Liver (tissue), 9 donors: ENCODE data around the gene TCFL5. TPM values are rescaled to one million over a fixed set of nuclear protein-coding genes. Genes with fewer than 3 reads are reported as not detected.

Source experiments
- DNase-seq: peaks from one replicate; pipeline ENCODE4 v3.0.0-alpha.2; 2017; ENCODE audit warnings: low spot score
- H3K27ac ChIP-seq, 2 donors: one replicate each; pipeline ENCODE4 v1.7.0; 2013; ENCODE audit warnings: inconsistent platforms in 2 of 2, low read length in 2 of 2, control low read depth in 1 of 2, low read depth in 1 of 2, mild to moderate bottlenecking in 1 of 2
- H3K27me3 ChIP-seq, 4 donors: one replicate each; pipeline versions ENCODE4 v1.6.1 to v1.7.0; 2013; ENCODE audit warnings: low read length in 3 of 4, inconsistent platforms in 1 of 4, mild to moderate bottlenecking in 1 of 4, moderate library complexity in 1 of 4; ENCODE audit not compliant: control insufficient read depth in 4 of 4, insufficient read depth in 4 of 4
- H3K36me3 ChIP-seq, 4 donors: one replicate each; pipeline versions ENCODE4 v1.6.1 to v1.7.0; 2013; ENCODE audit warnings: low read length in 3 of 4, mild to moderate bottlenecking in 3 of 4, low read depth in 1 of 4, moderate library complexity in 1 of 4; ENCODE audit not compliant: control insufficient read depth in 4 of 4, insufficient read depth in 3 of 4
- H3K4me1 ChIP-seq, 4 donors: one replicate each; pipeline versions ENCODE4 v1.6.1 to v1.7.0; 2013; ENCODE audit warnings: low read length in 3 of 4, mild to moderate bottlenecking in 3 of 4, moderate library complexity in 1 of 4; ENCODE audit not compliant: control insufficient read depth in 4 of 4, insufficient read depth in 4 of 4
- H3K4me3 ChIP-seq, 3 donors: one replicate each; pipeline versions ENCODE4 v1.6.1 to v1.7.0; 2013; ENCODE audit warnings: low read length in 3 of 3, control low read depth in 1 of 3, low read depth in 1 of 3, mild to moderate bottlenecking in 1 of 3
- H3K9ac ChIP-seq, 2 donors: one replicate each; pipeline ENCODE4 v1.7.0; 2013; ENCODE audit warnings: low read length in 2 of 2, mild to moderate bottlenecking in 2 of 2, moderate library complexity in 2 of 2, control low read depth in 1 of 2, low read depth in 1 of 2
- H3K9me3 ChIP-seq, 4 donors: one replicate each; pipeline versions ENCODE4 v1.6.1 to v1.7.0; 2013; ENCODE audit warnings: low read length in 3 of 4; ENCODE audit not compliant: control insufficient read depth in 4 of 4
- EGR1 ChIP-seq, 2 donors: IDR thresholded peaks; 2 replicates each; pipeline ENCODE4 v1.6.1; 2016 to 2018; ENCODE audit warnings: antibody characterized with exemption in 2 of 2, low read depth in 2 of 2
- FOXA1 ChIP-seq: IDR thresholded peaks from 2 replicates; pipeline ENCODE4 v1.6.1; 2016; ENCODE audit warnings: antibody characterized with exemption
- FOXA2 ChIP-seq: IDR thresholded peaks from 2 replicates; pipeline ENCODE4 v1.6.1; 2016; ENCODE audit warnings: antibody characterized with exemption
- GABPA ChIP-seq, 2 donors: IDR thresholded peaks in 1 of 2; conservative IDR thresholded peaks in 1 of 2; 2 replicates each; pipeline ENCODE4 v1.6.1; 2016; ENCODE audit warnings: antibody characterized with exemption in 2 of 2, mild to moderate bottlenecking in 1 of 2, moderate library complexity in 1 of 2
- HNF4A ChIP-seq, 2 donors: conservative IDR thresholded peaks; 2 replicates each; pipeline ENCODE4 v1.6.1; 2016; ENCODE audit warnings: antibody characterized with exemption in 2 of 2, mild to moderate bottlenecking in 2 of 2
- HNF4G ChIP-seq: IDR thresholded peaks from 2 replicates; pipeline ENCODE4 v1.6.1; 2016; ENCODE audit warnings: antibody characterized with exemption
- JUND ChIP-seq, 2 donors: IDR thresholded peaks; 2 replicates each; pipeline ENCODE4 v1.6.1; 2016; ENCODE audit warnings: antibody characterized with exemption in 2 of 2
- MAX ChIP-seq: IDR thresholded peaks from 2 replicates; pipeline ENCODE4 v1.6.1; 2016; ENCODE audit warnings: antibody characterized with exemption
- NR2F2 ChIP-seq: IDR thresholded peaks from 2 replicates; pipeline ENCODE4 v1.6.1; 2016; ENCODE audit warnings: antibody characterized with exemption
- RAD21 ChIP-seq, 2 donors: IDR thresholded peaks; 2 replicates each; pipeline ENCODE4 v1.6.1; 2016; ENCODE audit warnings: antibody characterized with exemption in 2 of 2, mild to moderate bottlenecking in 2 of 2
- REST ChIP-seq: IDR thresholded peaks from 2 replicates; pipeline ENCODE4 v1.6.1; 2016; ENCODE audit warnings: antibody characterized with exemption, mild to moderate bottlenecking
- RXRA ChIP-seq, 2 donors: IDR thresholded peaks; 2 replicates each; pipeline ENCODE4 v1.6.1; 2017 to 2018; ENCODE audit warnings: antibody characterized with exemption in 2 of 2, mild to moderate bottlenecking in 1 of 2
- SP1 ChIP-seq: IDR thresholded peaks from 2 replicates; pipeline ENCODE4 v1.6.1; 2018; ENCODE audit warnings: antibody characterized with exemption, mild to moderate bottlenecking
- TAF1 ChIP-seq: conservative IDR thresholded peaks from 2 replicates; pipeline ENCODE4 v1.6.1; 2016; ENCODE audit warnings: antibody characterized with exemption, mild to moderate bottlenecking
- YY1 ChIP-seq: IDR thresholded peaks from 2 replicates; pipeline ENCODE4 v1.6.1; 2016; ENCODE audit warnings: antibody characterized with exemption, mild to moderate bottlenecking
- WGBS: extraction: QIAGEN DNeasy Blood & Tissue Kit; methylation state at CpG from one replicate; pipeline ENCODE4 v1.1.7; 2013; 5-methylcytosine and 5-hydroxymethylcytosine counted together
- polyA plus RNA-seq, 2 donors: library from polyadenylated mRNA; stranded (reverse) in 1 of 2; unstranded in 1 of 2; fragments of 200-250 nt in 1 of 2; fragments of >200 nt in 1 of 2; fragmentation: Nextera tagmentation in 1 of 2; extraction: Ambion mirVana in 1 of 2; gene quantifications; one replicate each; pipeline versions ENCODE4 v1.2.1 to v1.2.3, GENCODE V29; 2013 to 2015
- total RNA-seq, 2 donors: library from RNA; depleted of rRNA; stranded (reverse); fragments of >200 nt; gene quantifications; one replicate each; pipeline ENCODE4 v1.2.3, GENCODE V29; 2014
- TF ChIP-seq, protein P1 (sequence below): IDR thresholded peaks from 2 replicates; pipeline ENCODE4 v1.6.1; 2016; ENCODE audit warnings: antibody characterized with exemption
- TF ChIP-seq, protein P2 (sequence below): fragments of 150-350 bp; IDR thresholded peaks from 2 replicates; pipeline ENCODE4 v1.5.1; 2017; ENCODE audit warnings: improper control_type of control experiment, low read depth, low read length; ENCODE audit not compliant: missing input control
- TF ChIP-seq, protein P3 (sequence below): IDR thresholded peaks from 2 replicates; pipeline ENCODE4 v1.6.1; 2016; ENCODE audit warnings: antibody characterized with exemption
- donor health status: healthy.
- donor health status: healthy.
- donor health status: healthy.
- donor health status: healthy.
- donor health status: healthy.

Gene TCFL5
- total and polyA plus RNA-seq, 4 donors = 0.79 to 3.8 (median 2.2) TPM

- peak; percentile 68 for DNase-seq
- Histone ChIP-seq H3K27me3 (no peaks in the 10 kb centered on the region), H3K27ac (peak overlapping the region; percentile 96), H3K4me1 (peaks cover 17 to 46% (median 30%) of the 10 kb centered on the region in 4 donors), H3K36me3 (peaks cover 14 to 33% (median 25%) of the 10 kb centered on the region in 4 donors), H3K9ac (peak overlapping the region; percentile 71 to 83), H3K4me3 (peak overlapping the region; percentile 62 to 94 (median 82)), H3K9me3 (no peaks in the 10 kb centered on the region)
- 8% methylated on average over 25 of the region's 25 CpGs for WGBS
- TF ChIP-seq REST (peak; percentile 57), FOXA2 (no peak), FOXA1 (peak; percentile 48), EGR1 (IDR thresholded peaks at IDR 0.05; ENCODE audit: low read depth in 2 of 2) (peak in 1 of 2 donors; percentile 26), NR2F2 (peak; percentile 89), RXRA (IDR thresholded peaks at IDR 0.05) (peak; percentile 83 to 90), MAX (peak; percentile 88), TAF1 (no peak), HNF4G (peak; percentile 66), HNF4A (conservative IDR thresholded peaks at IDR 0.05) (peak; percentile 92 to 94), YY1 (no peak), GABPA (IDR thresholded peaks at IDR 0.05 in 1 of 2, conservative IDR thresholded peaks at IDR 0.05 in 1 of 2) (peak in 1 of 2 donors; percentile 48), SP1 (peak; percentile 93), JUND (IDR thresholded peaks at IDR 0.05) (peak in 1 of 2 donors; percentile 53), RAD21 (IDR thresholded peaks at IDR 0.05) (peak; percentile 26 to 29)
- TF ChIP-seq, protein P1, sequence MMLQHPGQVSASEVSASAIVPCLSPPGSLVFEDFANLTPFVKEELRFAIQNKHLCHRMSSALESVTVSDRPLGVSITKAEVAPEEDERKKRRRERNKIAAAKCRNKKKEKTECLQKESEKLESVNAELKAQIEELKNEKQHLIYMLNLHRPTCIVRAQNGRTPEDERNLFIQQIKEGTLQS = no peak
- TF ChIP-seq, protein P2, sequence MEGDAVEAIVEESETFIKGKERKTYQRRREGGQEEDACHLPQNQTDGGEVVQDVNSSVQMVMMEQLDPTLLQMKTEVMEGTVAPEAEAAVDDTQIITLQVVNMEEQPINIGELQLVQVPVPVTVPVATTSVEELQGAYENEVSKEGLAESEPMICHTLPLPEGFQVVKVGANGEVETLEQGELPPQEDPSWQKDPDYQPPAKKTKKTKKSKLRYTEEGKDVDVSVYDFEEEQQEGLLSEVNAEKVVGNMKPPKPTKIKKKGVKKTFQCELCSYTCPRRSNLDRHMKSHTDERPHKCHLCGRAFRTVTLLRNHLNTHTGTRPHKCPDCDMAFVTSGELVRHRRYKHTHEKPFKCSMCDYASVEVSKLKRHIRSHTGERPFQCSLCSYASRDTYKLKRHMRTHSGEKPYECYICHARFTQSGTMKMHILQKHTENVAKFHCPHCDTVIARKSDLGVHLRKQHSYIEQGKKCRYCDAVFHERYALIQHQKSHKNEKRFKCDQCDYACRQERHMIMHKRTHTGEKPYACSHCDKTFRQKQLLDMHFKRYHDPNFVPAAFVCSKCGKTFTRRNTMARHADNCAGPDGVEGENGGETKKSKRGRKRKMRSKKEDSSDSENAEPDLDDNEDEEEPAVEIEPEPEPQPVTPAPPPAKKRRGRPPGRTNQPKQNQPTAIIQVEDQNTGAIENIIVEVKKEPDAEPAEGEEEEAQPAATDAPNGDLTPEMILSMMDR = no peak
- TF ChIP-seq, protein P3, sequence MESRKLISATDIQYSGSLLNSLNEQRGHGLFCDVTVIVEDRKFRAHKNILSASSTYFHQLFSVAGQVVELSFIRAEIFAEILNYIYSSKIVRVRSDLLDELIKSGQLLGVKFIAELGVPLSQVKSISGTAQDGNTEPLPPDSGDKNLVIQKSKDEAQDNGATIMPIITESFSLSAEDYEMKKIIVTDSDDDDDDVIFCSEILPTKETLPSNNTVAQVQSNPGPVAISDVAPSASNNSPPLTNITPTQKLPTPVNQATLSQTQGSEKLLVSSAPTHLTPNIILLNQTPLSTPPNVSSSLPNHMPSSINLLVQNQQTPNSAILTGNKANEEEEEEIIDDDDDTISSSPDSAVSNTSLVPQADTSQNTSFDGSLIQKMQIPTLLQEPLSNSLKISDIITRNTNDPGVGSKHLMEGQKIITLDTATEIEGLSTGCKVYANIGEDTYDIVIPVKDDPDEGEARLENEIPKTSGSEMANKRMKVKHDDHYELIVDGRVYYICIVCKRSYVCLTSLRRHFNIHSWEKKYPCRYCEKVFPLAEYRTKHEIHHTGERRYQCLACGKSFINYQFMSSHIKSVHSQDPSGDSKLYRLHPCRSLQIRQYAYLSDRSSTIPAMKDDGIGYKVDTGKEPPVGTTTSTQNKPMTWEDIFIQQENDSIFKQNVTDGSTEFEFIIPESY = peak; percentile 87
Measured at GRCh38 chr20:62805711-62806382, 55.8 kb downstream of the TCFL5 start.
